K562 (cell line): ENCODE measurements around the gene IGF2R. TPM values are rescaled to one million over a fixed set of nuclear protein-coding genes. Genes with fewer than 3 reads are reported as not detected.
A peak's percentile ranks its signal among the peaks of the same experiment; 100 is the strongest.

Experiments
- CREB1 ChIP-seq, 2 experiments: sonication (generic) in 1 of 2; formaldehyde crosslinking in 1 of 2; IDR thresholded peaks; 2 replicates each; pipeline versions ENCODE4 v1.6.1 to v1.8.0; 2012 to 2022; ENCODE audit warnings: inconsistent platforms in 1 of 2, mild to moderate bottlenecking in 1 of 2, missing genetic modification reagents in 1 of 2, moderate library complexity in 1 of 2
- MCM7 ChIP-seq, 2 experiments: fragments of 450-650 bp; IDR thresholded peaks; 2 replicates each; pipeline ENCODE4 v1.6.1; 2016 to 2018
- NELFE ChIP-seq: IDR thresholded peaks from 2 replicates; pipeline ENCODE4 v1.6.1; 2011; ENCODE audit warnings: mild to moderate bottlenecking; ENCODE audit not compliant: insufficient read depth, insufficient read length
- RBM39 ChIP-seq: fragments of 200-400 bp; formaldehyde crosslinking; optimal IDR thresholded peaks from 2 replicates; pipeline ENCODE3; 2018; ENCODE audit warnings: low read depth, low read length
- REST ChIP-seq, 2 experiments: fragments of 450-650 bp; formaldehyde crosslinking in 1 of 2; IDR thresholded peaks; 2 replicates each; pipeline versions ENCODE4 v1.4.0 to v1.6.1; 2014 to 2020; ENCODE audit warnings: mild to moderate bottlenecking in 2 of 2, borderline replicate concordance in 1 of 2, low read depth in 1 of 2
- SAFB2 ChIP-seq: fragments of 200-400 bp; formaldehyde crosslinking; IDR thresholded peaks from 2 replicates; pipeline ENCODE4 v1.6.1; 2018; ENCODE audit warnings: borderline replicate concordance, low read length, low read depth, moderate library complexity; ENCODE audit not compliant: severe bottlenecking
- polyA plus RNA-seq, 8 experiments: library from polyadenylated mRNA; depleted of rRNA in 4 of 8; stranded (reverse) in 5 of 8; unstranded in 3 of 8; fragments of >200 nt; fragmentation: Nextera tagmentation in 2 of 8; fragmentation: Illumina TruSeq in 1 of 8; extraction: Ambion mirVana in 2 of 8; extraction: Trizol in 1 of 8; gene quantifications; 2 replicates each; pipeline versions ENCODE4 v1.2.1 to v1.2.3, GENCODE V29; 2011 to 2014; ENCODE audit warnings: inconsistent platforms in 1 of 8, missing spikeins in 1 of 8
- total RNA-seq, 7 experiments: library from RNA; depleted of rRNA in 6 of 7; stranded (reverse); fragments of >200 nt in 6 of 7; fragmentation: Illumina TruSeq in 2 of 7; extraction: Trizol in 2 of 7; gene quantifications; 2 replicates each; pipeline versions ENCODE4 v1.2.1 to v1.2.3, GENCODE V29; 2011 to 2021; ENCODE audit warnings: low replicate concordance in 1 of 7

IGF2R gene
- total and polyA plus RNA-seq, 9 of the 15 experiments (the other 6 are each of a cell fraction or from before 2014, with no cell fraction given), result 3.5 to 92.3 (median 34.5) TPM

DNA sequence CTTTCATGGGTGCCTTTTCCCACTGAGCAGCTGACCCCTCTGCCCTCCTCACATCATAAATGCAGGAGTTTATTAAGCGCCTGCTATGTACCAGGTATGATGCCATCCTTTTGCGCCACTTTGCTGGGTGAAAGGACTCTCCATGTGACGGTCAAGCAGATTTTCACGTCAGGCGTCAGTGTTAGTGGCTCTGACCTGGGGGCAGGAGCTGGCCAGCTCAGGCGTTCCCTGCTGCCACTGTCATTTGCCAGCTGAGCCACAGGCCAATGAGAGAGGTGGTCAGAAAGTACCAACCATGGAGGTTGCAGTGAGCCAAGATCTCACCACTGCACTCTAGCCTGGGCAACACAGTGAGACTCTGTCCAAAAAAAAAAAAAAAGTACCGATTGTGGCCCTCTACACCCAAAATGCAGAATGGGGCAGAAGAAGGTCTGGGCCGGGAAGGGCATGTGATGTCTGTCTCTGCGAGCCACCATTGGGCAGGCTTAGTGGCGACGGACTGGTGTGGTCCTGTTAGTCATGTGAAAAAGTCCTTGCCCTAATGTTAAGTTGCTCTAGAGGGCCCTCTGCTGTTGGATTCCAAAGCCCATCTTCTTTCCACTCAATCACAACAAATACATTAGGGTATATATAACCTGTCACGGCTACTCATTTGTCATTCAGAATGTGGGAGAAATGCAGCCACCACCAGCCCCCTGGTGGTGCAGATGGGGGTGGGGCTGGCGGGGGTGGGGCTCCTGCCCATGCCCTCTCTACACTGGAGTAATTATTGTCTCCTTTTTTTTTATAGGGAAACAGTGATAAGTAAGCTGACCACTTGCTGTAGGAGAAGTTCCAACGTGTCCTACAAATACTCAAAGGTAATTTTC is 134.3 kb downstream of the IGF2R start (continued):
- TF ChIP-seq SAFB2 (no peak), CREB1 (IDR thresholded peaks at IDR 0.05) (no peak), CREB1 (CRISPR knock-in tag; IDR thresholded peaks at IDR 0.05) (no peak), REST (IDR thresholded peaks at IDR 0.05; ENCODE audit: borderline replicate concordance) (peak; percentile 41; the same call in 1 of the 2 replicates), REST (CRISPR knock-in tag; IDR thresholded peaks at IDR 0.05; ENCODE audit: low read depth) (no peak), NELFE (no peak), RBM39 (no peak), MCM7 (IDR thresholded peaks at IDR 0.05) (no peak)
- TF ChIP-seq, all 486 proteins: peak for 11
